Erythroblast (primary cell): ENCODE measurements around the gene SARDH.

Experiments used
- GATA1 ChIP-seq: IDR thresholded peaks from 2 replicates; pipeline ENCODE4 v1.6.1; 2011; ENCODE audit warnings: low read depth, mild to moderate bottlenecking, control low read depth, low read length, moderate library complexity
- POLR2A ChIP-seq: IDR thresholded peaks from 2 replicates; pipeline ENCODE4 v1.6.1; 2011; ENCODE audit warnings: mild to moderate bottlenecking, low read length

DNA sequence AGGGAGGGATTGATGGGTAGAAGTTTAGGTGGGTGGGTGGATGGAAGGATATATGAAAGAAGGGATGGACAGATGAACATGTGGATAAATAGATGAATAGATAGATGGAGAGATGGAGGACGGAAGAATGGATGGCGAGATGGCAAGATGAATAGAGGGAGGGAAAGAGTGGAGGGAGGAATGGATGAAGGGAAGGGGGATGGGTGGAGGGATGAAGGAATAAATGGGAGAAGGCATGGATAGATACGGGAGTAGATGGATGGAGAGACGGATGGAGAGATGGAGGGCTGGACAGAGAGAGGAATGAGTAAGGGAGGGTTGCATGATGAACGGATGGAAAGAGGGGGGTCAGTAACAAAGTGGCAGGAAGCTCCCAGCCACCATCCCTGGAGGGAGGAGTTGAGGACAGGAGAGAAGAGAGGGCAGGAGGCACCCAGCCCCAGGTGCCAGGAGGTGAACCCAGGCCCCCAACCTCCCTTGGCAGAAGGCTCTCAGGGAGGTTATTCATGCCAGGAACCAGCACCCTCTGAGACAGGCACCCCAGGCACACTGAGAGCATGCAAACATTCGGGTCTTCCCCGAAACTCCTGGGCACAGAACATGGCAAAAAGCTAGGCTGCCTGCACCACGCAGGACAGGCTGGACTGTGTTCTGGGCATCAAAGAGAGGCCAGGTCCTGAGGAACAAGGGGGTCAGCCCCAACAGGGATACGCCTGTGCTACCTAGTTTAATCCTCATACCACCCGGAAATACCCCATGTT lies 9.1 kb downstream of the SARDH start:
- TF ChIP-seq POLR2A, result no peak
- no peak for TF ChIP-seq GATA1
